22Rv1 (cell line): ENCODE results near the gene ZCCHC4.

ENCODE experiments used
- CTCF ChIP-seq: fragments of 450-650 bp; IDR thresholded peaks from 2 replicates; pipeline ENCODE4 v1.5.1; 2017; ENCODE audit warnings: mild to moderate bottlenecking
- ZFX ChIP-seq: fragments of 450-650 bp; IDR thresholded peaks from 2 replicates; pipeline ENCODE4 v1.6.1; 2017; ENCODE audit warnings: antibody characterized with exemption, borderline replicate concordance

DNA sequence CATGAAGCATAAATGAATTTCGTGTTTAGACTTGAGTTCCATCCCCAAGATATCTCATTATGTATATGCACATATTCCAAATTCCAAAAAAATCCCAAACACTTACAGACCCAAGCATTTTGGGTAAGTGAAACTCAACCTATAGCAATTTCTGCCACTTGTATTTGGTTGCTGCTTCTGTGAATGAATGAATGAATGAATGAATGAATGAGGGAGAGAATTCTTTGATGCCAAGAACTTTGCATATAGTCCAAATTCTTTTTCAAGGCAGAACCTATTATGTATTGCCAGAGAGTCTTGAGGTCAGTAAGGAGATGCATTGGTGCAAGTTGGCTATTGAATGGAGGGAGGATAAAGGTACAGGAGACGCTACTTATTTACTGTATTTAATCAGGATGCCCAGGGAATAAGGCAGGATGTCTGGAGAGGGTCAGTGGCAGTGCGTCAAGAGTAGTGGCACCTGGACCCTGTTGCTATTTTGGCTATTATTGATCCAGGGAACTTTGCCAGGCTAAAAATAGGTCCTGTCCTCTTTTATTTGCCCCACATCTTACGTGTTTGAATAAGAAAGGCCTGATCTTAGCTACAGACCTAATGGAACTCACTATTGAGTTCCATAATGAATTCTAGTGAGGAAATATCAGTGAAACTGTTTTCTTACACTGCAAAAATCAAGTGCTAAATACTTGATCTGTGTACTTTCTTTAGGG, 98.4 kb downstream of the ZCCHC4 start:
- TF ChIP-seq CTCF = no peak
- no peak for TF ChIP-seq ZFX
